Stimulated activated CD8-positive, alpha-beta memory T cell treated with anti-CD3 and anti-CD28 coated beads, Interleukin-12 subunit alpha, Interleukin-12 subunit beta, amount 100 ng/mL, for 4 hours (primary cell): ENCODE data around the gene FBH1.
"Not testable (repeated sequence)": the region's sequence is repeated elsewhere in the genome, so short reads cannot be mapped to it uniquely, and the experiment has no call there.

ENCODE experiments used
- DNase-seq: peaks from one replicate; pipeline ENCODE4 v3.0.0-alpha.2; 2020; ENCODE audit warnings: low read depth

FBH1 gene

GRCh38 chr10:5889624-5890451 is at the start of gene FBH1, which contains the start of gene ANKRD16:
Gene FBH1 (plus strand): TSS chr10:5890243. CDS start chr10:5890346, 103 bp downstream.
Gene ANKRD16 (minus strand): TSS chr10:5889893. CDS start chr10:5889354, 539 bp downstream.
- DNase-seq: peak; percentile 98

- DNase-seq: no peak
Measured at GRCh38 chr10:5840314-5841307, 49.4 kb upstream of the FBH1 start.

- DNase-seq: no peak
Measured at GRCh38 chr10:5841965-5842364, 48.1 kb upstream of the FBH1 start.

GRCh38 chr10:5843686-5844344 is 46.2 kb upstream of the FBH1 start:
- DNase-seq: no peak

- DNase-seq: no peak
Measured at GRCh38 chr10:5844345-5845055, 45.5 kb upstream of the FBH1 start.

- not testable (repeated sequence) for DNase-seq
Measured at GRCh38 chr10:5846667-5847066, 43.4 kb upstream of the FBH1 start.

GRCh38 chr10:5854131-5854475 is 35.9 kb upstream of the FBH1 start:
- no peak for DNase-seq

- DNase-seq: no peak
Measured at GRCh38 chr10:5855979-5856700, 33.9 kb upstream of the FBH1 start.

GRCh38 chr10:5856701-5857004 is 33.4 kb upstream of the FBH1 start:
- DNase-seq: no peak

GRCh38 chr10:5858811-5859210 is 31.2 kb upstream of the FBH1 start:
- DNase-seq: no peak

GRCh38 chr10:5860066-5860465 is 30.0 kb upstream of the FBH1 start:
- DNase-seq: no peak

GRCh38 chr10:5862360-5862961 is 27.6 kb upstream of the FBH1 start:
- no peak for DNase-seq

GRCh38 chr10:5862981-5863685 is 26.9 kb upstream of the FBH1 start:
- not testable (repeated sequence) for DNase-seq

- DNase-seq: not testable (repeated sequence)
Measured at GRCh38 chr10:5866451-5867081, 23.5 kb upstream of the FBH1 start.

- not testable (repeated sequence) for DNase-seq
Measured at GRCh38 chr10:5867091-5867615, 22.9 kb upstream of the FBH1 start.

- DNase-seq: not testable (repeated sequence)
Measured at GRCh38 chr10:5868383-5868782, 21.7 kb upstream of the FBH1 start.

GRCh38 chr10:5869156-5869555 is 20.9 kb upstream of the FBH1 start:
- no peak for DNase-seq

- no peak for DNase-seq
Measured at GRCh38 chr10:5871596-5871995, 18.4 kb upstream of the FBH1 start.

GRCh38 chr10:5873515-5873995 is 16.5 kb upstream of the FBH1 start:
- DNase-seq: peak; percentile 36
